Transverse colon (tissue), 4 donors: ENCODE results near the gene LAMA2. TPM values are rescaled to one million over a fixed set of nuclear protein-coding genes. Genes with fewer than 3 reads are reported as not detected.
A peak's percentile ranks its signal among the peaks of the same experiment; 100 is the strongest.

Experiments
- DNase-seq: peaks from one replicate; pipeline ENCODE4 v3.0.0-alpha.2; 2019
- H3K27ac ChIP-seq, 4 donors: fragments of 200-600 bp; sonication (generic); 2 replicates each; pipeline ENCODE4 v1.5.1; 2016 to 2018; ENCODE audit warnings: inconsistent platforms in 4 of 4
- H3K27me3 ChIP-seq: fragments of 200-600 bp; sonication (generic); 2 replicates; pipeline ENCODE4 v1.5.1; 2017; ENCODE audit warnings: inconsistent platforms
- H3K36me3 ChIP-seq, 4 donors: fragments of 200-600 bp; sonication (generic); 2 replicates each; pipeline ENCODE4 v1.5.1; 2017 to 2019; ENCODE audit warnings: inconsistent platforms in 4 of 4
- H3K4me1 ChIP-seq, 4 donors: fragments of 200-600 bp; sonication (generic); 2 replicates each; pipeline ENCODE4 v1.5.1; 2017 to 2020; ENCODE audit warnings: inconsistent platforms in 4 of 4
- H3K4me3 ChIP-seq, 4 donors: fragments of 200-600 bp; sonication (generic); 1 replicate in 1 of 4; 2 replicates in 3 of 4; pipeline versions ENCODE4 v1.5.1 to v1.6.1; 2017 to 2019; ENCODE audit warnings: inconsistent platforms in 4 of 4
- H3K9me3 ChIP-seq, 2 donors: fragments of 200-600 bp; sonication (generic); 2 replicates each; pipeline ENCODE4 v1.5.1; 2017 to 2019; ENCODE audit warnings: inconsistent platforms in 2 of 2
- EP300 ChIP-seq: sonication (generic); formaldehyde crosslinking; IDR thresholded peaks from one replicate; pipeline ENCODE4 v1.6.1; 2017; ENCODE audit warnings: antibody characterized with exemption, low read depth
- POLR2A ChIP-seq: fragments of 450-650 bp; IDR thresholded peaks from one replicate; pipeline ENCODE4 v1.6.1; 2016; ENCODE audit warnings: antibody characterized with exemption, mild to moderate bottlenecking, moderate library complexity
- POLR2AphosphoS5 ChIP-seq, 3 donors: sonication (generic); formaldehyde crosslinking; IDR thresholded peaks; one replicate each; pipeline ENCODE4 v1.6.1; 2016; ENCODE audit warnings: antibody characterized with exemption in 3 of 3
- WGBS, 2 donors: methylation state at CpG; one replicate each; pipeline ENCODE4 v1.1.5; 2018; ENCODE audit warnings: low coverage in 1 of 2; 5-methylcytosine and 5-hydroxymethylcytosine counted together
- in situ Hi-C, 4 donors: fragments of 200-750 bp; cut with MboI; loops; one replicate each; pipeline versions ENCODE4 v1.15.0 to v1.15.1; 2017; ENCODE audit warnings: low sequenced_read_pairs in 3 of 4, low pct_ligation_motif_present in 1 of 4, low pct_unique_long_range_greater_than_20kb in 1 of 4
- intact Hi-C: fragments of 100-400 bp; cut with DNase I; formaldehyde crosslinking; loops from one replicate; pipeline ENCODE4 v1.15.1; 2023; ENCODE audit warnings: low total_unique reads
- total RNA-seq, 4 donors: library from RNA; depleted of rRNA; stranded (reverse); fragments of >200 nt; gene quantifications; one replicate each; pipeline ENCODE4 v1.1.0, GENCODE V29; 2016
- TF ChIP-seq, protein P1 (sequence below), 5 experiments: fragments of 200-600 bp in 3 of 5; fragments of 450-650 bp in 2 of 5; sonication (generic) in 3 of 5; IDR thresholded peaks; 1 replicate in 2 of 5; 2 replicates in 3 of 5; pipeline ENCODE4 v1.5.1; 2016 to 2017; ENCODE audit warnings: antibody characterized with exemption in 5 of 5, inconsistent platforms in 3 of 5, mild to moderate bottlenecking in 2 of 5, moderate library complexity in 1 of 5

LAMA2 gene
- total RNA-seq, 4 donors from 2014 or later: 12.3 to 43.0 (median 32.1) TPM

DNA sequence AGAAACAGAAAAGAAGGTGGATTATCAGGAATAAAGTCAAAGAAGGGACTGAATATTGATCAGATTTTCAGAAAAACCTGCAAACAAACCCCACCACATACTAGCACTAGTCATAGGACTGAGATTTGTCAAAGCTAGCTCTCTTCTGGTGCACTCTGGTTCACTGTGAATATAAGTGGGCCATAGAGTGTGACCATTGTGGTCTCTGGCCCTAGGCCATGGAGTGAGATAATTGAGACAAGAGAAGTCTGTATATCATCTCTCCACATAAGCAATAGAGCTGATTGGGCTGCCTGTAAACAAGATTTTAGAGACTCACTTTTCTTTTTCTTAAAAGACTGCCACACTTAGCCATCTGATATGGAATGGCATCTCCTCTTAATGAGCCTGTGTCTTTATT lies 247.2 kb downstream of the LAMA2 start:
- no peak for DNase-seq
- intact Hi-C loops: no loop called here
- H3K36me3 ChIP-seq: no peaks in the 10 kb centered on the region
- H3K4me1 ChIP-seq: peaks cover 0 to 5% (median 0%) of the 10 kb centered on the region in 4 donors
- no peaks in the 10 kb centered on the region for H3K27me3 ChIP-seq
- H3K9me3 ChIP-seq: no peaks in the 10 kb centered on the region
- peak overlapping the region in 3 of 4 donors; percentile 13 to 22 (median 18) for H3K27ac ChIP-seq
- TF ChIP-seq POLR2A: no peak
- TF ChIP-seq, protein P1, sequence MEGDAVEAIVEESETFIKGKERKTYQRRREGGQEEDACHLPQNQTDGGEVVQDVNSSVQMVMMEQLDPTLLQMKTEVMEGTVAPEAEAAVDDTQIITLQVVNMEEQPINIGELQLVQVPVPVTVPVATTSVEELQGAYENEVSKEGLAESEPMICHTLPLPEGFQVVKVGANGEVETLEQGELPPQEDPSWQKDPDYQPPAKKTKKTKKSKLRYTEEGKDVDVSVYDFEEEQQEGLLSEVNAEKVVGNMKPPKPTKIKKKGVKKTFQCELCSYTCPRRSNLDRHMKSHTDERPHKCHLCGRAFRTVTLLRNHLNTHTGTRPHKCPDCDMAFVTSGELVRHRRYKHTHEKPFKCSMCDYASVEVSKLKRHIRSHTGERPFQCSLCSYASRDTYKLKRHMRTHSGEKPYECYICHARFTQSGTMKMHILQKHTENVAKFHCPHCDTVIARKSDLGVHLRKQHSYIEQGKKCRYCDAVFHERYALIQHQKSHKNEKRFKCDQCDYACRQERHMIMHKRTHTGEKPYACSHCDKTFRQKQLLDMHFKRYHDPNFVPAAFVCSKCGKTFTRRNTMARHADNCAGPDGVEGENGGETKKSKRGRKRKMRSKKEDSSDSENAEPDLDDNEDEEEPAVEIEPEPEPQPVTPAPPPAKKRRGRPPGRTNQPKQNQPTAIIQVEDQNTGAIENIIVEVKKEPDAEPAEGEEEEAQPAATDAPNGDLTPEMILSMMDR (IDR thresholded peaks at IDR 0.05): no peak
- TF ChIP-seq POLR2AphosphoS5 (IDR thresholded peaks at IDR 0.05): no peak
- TF ChIP-seq EP300: no peak
- no peak overlapping the region for H3K4me3 ChIP-seq
- in situ Hi-C loops: no loop called here

DNA sequence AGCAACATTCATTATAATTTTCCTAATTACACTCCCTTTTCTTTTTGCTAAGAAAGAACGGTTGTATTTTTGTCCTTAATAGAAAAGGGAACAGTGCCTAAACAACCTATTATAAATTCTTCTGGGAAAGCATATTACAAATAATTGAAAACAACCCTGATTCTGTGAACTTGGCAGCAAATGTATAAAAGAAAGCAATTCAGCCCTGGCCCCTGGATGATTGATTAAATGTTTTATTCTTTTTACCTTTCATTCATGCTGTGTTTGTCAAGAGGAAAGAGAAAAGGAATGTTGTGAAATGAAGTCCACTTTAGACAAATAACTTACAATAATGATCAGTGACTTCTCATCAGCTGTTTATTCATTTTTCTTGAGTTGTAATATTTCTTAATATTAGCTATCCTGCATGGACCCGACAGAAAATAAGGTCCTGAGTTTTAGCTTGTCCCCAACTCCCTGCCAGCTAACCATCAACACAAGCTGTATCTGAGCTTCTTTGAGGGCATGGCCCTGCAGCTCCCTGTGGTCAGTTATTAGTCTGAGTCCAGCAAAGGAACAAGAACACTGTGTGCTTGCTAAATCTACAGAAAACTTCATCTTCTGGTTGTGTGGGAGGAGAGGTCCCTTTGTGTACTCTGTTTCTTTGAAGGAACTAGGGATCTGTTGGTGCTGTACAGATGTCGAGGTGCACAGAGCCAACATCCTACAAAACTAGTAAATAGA lies 248.2 kb downstream of the LAMA2 start:
- H3K36me3 ChIP-seq: no peaks in the 10 kb centered on the region
- no peak overlapping the region for H3K4me3 ChIP-seq
- no peaks in the 10 kb centered on the region for H3K27me3 ChIP-seq
- peaks cover 0 to 5% (median 0%) of the 10 kb centered on the region in 4 donors for H3K4me1 ChIP-seq
- intact Hi-C loops (no loop called here), in situ Hi-C loops (no loop called here)
- no peak for DNase-seq
- H3K27ac ChIP-seq: peak overlapping the region in 2 of 4 donors; percentile 18 to 38
- WGBS, 2 donors: 60 to 66% methylated on average over 3 of the region's 3 CpGs
- H3K9me3 ChIP-seq: no peaks in the 10 kb centered on the region
- peak in 1 of 3 donors; percentile 19 for TF ChIP-seq POLR2AphosphoS5 (IDR thresholded peaks at IDR 0.05)
- TF ChIP-seq POLR2A: no peak
- TF ChIP-seq EP300: no peak
- TF ChIP-seq, protein P1 (IDR thresholded peaks at IDR 0.05): no peak

DNA sequence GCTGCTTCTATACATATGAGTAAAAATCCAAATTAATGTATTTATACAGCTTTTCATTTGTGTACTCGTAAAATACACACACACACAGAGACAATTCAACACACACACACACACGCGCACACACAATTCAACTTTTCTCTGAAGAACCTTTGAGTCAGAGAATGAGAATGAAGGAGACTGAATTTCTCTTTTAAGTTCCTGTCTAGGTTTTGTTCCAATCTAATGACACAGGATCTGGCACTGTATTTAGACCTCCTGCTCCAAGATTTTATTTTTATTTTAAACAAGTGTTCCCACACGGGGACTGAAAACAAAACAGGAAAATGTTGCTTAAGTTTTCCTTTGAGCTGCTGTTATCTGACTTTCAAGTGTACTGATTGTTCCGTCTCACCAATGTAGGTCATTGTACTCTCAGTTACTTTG lies 250.8 kb downstream of the LAMA2 start:
- 51 to 62% methylated on average over 5 of the region's 5 CpGs for WGBS, 2 donors
- H3K4me1 ChIP-seq: peaks cover 0 to 5% (median 0%) of the 10 kb centered on the region in 4 donors
- in situ Hi-C loops: no loop called here
- no peak overlapping the region for H3K4me3 ChIP-seq
- no peaks in the 10 kb centered on the region for H3K27me3 ChIP-seq
- TF ChIP-seq POLR2AphosphoS5 (IDR thresholded peaks at IDR 0.05): peak in 1 of 3 donors; percentile 42
- TF ChIP-seq, protein P1 (IDR thresholded peaks at IDR 0.05): no peak
- no peaks in the 10 kb centered on the region for H3K36me3 ChIP-seq
- DNase-seq: no peak
- H3K27ac ChIP-seq: peak overlapping the region in 2 of 4 donors; percentile 24 to 47
- no peaks in the 10 kb centered on the region for H3K9me3 ChIP-seq
- intact Hi-C loops: loop anchor here (2.0 kb wide), 1 partner anchor 53 kb away; no protein-coding TSS in a partner anchor

DNA sequence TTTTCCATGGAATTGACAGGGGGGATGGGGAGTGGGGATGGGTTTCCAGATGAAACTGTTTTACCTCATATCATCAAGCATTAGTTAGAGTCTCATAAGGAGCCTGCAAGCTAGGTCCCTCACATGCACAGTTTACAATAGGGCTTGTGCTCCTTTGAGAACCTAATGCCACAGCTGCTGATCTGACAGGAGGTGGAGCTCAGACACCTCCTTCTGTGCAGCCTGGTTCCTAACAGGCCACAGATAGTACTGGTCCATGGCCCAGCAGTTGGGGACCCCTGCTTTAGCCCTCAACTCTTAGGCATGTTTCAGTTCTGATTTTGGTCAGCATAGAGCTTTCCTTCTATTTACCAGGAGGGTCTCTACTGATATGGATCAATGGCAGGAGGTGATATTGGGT lies 251.6 kb downstream of the LAMA2 start:
- Histone ChIP-seq H3K4me1 (peaks cover 0 to 5% (median 0%) of the 10 kb centered on the region in 4 donors), H3K36me3 (no peaks in the 10 kb centered on the region), H3K27me3 (no peaks in the 10 kb centered on the region), H3K4me3 (no peak overlapping the region), H3K9me3 (no peaks in the 10 kb centered on the region), H3K27ac (peak overlapping the region; percentile 2 to 61 (median 32))
- in situ Hi-C loops: no loop called here
- no peak for DNase-seq
- TF ChIP-seq POLR2AphosphoS5 (IDR thresholded peaks at IDR 0.05): no peak
- TF ChIP-seq EP300: no peak
- TF ChIP-seq POLR2A: no peak
- TF ChIP-seq, protein P1 (IDR thresholded peaks at IDR 0.05): no peak
- intact Hi-C loops: loop anchor here (2.0 kb wide), 1 partner anchor 52 kb away; no protein-coding TSS in a partner anchor
